ENCODE measurements around the gene INTS7.

INTS7 gene

GRCh38 chr1:212060632-212061472 lies 25.5 kb upstream of the INTS7 start:
- Histone ChIP-seq H3K18ac (ENCODE audit: low read length) (no peak overlapping the region), H2AK5ac (ENCODE audit: low read length) (no peak overlapping the region), H3K4ac (ENCODE audit: low read depth, low read length) (no peak overlapping the region), H4K12ac (ENCODE audit: low read depth, low read length) (no peak overlapping the region), H4K91ac (ENCODE audit: low read depth, low read length) (no peak overlapping the region), H3K4me1 (ENCODE audit: control insufficient read depth in 1 of 2, insufficient read depth in 2 of 2, low read length in 2 of 2) (no peaks in the 10 kb centered on the region), H3K14ac (ENCODE audit: low read length) (no peak overlapping the region), H3K36me3 (ENCODE audit: control insufficient read depth in 1 of 2, insufficient read depth in 2 of 2, low read length in 2 of 2) (peaks cover 3 to 6% of the 10 kb centered on the region in 2 experiments), H3K79me2 (ENCODE audit: control insufficient read depth, insufficient read depth, low read length, poor library complexity) (no peaks in the 10 kb centered on the region), H2BK12ac (ENCODE audit: low read length) (no peak overlapping the region), H3K27ac (ENCODE audit: low read depth, low read length) (no peak overlapping the region), H3K79me1 (ENCODE audit: low read length) (no peaks in the 10 kb centered on the region), H4K8ac (ENCODE audit: low read depth, low read length) (no peak overlapping the region), H3K4me3 (ENCODE audit: low read depth, low read length) (no peak overlapping the region), H2AFZ (ENCODE audit: insufficient read depth, low read length, poor library complexity) (no peak overlapping the region), H3K23ac (ENCODE audit: low read length) (no peak overlapping the region), H2BK5ac (ENCODE audit: low read depth, low read length, poor library complexity) (no peak overlapping the region), H3K4me2 (ENCODE audit: low read length) (no peak overlapping the region), H3K9ac (ENCODE audit: low read length) (no peak overlapping the region), H3K27me3 (ENCODE audit: insufficient read depth, low read length) (no peaks in the 10 kb centered on the region), H3K9me3 (ENCODE audit: insufficient read depth, low read depth, low read length) (peaks cover under 1% of the 10 kb centered on the region), H2BK120ac (ENCODE audit: insufficient read depth, low read length, poor library complexity) (no peak overlapping the region)
- DNase-seq = peak; percentile 8 to 67
- no CpG with 5 or more reads among the region's 6 CpGs for WGBS (ENCODE audit: extremely low coverage, insufficient coverage, insufficient read length)

- Histone ChIP-seq H2AFZ (ENCODE audit: insufficient read depth, low read length, poor library complexity) (no peak overlapping the region), H3K36me3 (ENCODE audit: control insufficient read depth in 1 of 2, insufficient read depth in 2 of 2, low read length in 2 of 2) (peaks cover 16 to 17% of the 10 kb centered on the region in 2 experiments), H3K4ac (ENCODE audit: low read depth, low read length) (no peak overlapping the region), H3K23ac (ENCODE audit: low read length) (no peak overlapping the region), H3K27ac (ENCODE audit: low read depth, low read length) (no peak overlapping the region), H3K18ac (ENCODE audit: low read length) (no peak overlapping the region), H3K27me3 (ENCODE audit: insufficient read depth, low read length) (no peaks in the 10 kb centered on the region), H3K9ac (ENCODE audit: low read length) (no peak overlapping the region), H3K9me3 (ENCODE audit: insufficient read depth, low read depth, low read length) (peaks cover 3% of the 10 kb centered on the region), H3K4me1 (ENCODE audit: control insufficient read depth in 1 of 2, insufficient read depth in 2 of 2, low read length in 2 of 2) (no peaks in the 10 kb centered on the region), H3K14ac (ENCODE audit: low read length) (no peak overlapping the region), H3K4me3 (ENCODE audit: low read depth, low read length) (no peak overlapping the region), H2AK5ac (ENCODE audit: low read length) (no peak overlapping the region), H3K79me2 (ENCODE audit: control insufficient read depth, insufficient read depth, low read length, poor library complexity) (no peaks in the 10 kb centered on the region), H2BK120ac (ENCODE audit: insufficient read depth, low read length, poor library complexity) (no peak overlapping the region), H2BK5ac (ENCODE audit: low read depth, low read length, poor library complexity) (no peak overlapping the region), H4K91ac (ENCODE audit: low read depth, low read length) (no peak overlapping the region), H4K12ac (ENCODE audit: low read depth, low read length) (no peak overlapping the region), H3K4me2 (ENCODE audit: low read length) (no peak overlapping the region), H4K8ac (ENCODE audit: low read depth, low read length) (no peak overlapping the region), H3K79me1 (ENCODE audit: low read length) (no peaks in the 10 kb centered on the region), H2BK12ac (ENCODE audit: low read length) (no peak overlapping the region)
- WGBS (ENCODE audit: extremely low coverage, insufficient coverage, insufficient read length) = no CpG with 5 or more reads among the region's 2 CpGs
- DNase-seq = no peak
Observed at GRCh38 chr1:212055333-212055732, 20.0 kb upstream of the INTS7 start.

- Histone ChIP-seq H3K14ac (ENCODE audit: low read length) (no peak overlapping the region), H2BK12ac (ENCODE audit: low read length) (no peak overlapping the region), H3K27ac (ENCODE audit: low read depth, low read length) (no peak overlapping the region), H3K79me1 (ENCODE audit: low read length) (no peaks in the 10 kb centered on the region), H2AK5ac (ENCODE audit: low read length) (no peak overlapping the region), H3K4ac (ENCODE audit: low read depth, low read length) (no peak overlapping the region), H4K8ac (ENCODE audit: low read depth, low read length) (no peak overlapping the region), H3K4me1 (ENCODE audit: control insufficient read depth in 1 of 2, insufficient read depth in 2 of 2, low read length in 2 of 2) (no peaks in the 10 kb centered on the region), H3K23ac (ENCODE audit: low read length) (no peak overlapping the region), H3K79me2 (ENCODE audit: control insufficient read depth, insufficient read depth, low read length, poor library complexity) (no peaks in the 10 kb centered on the region), H3K18ac (ENCODE audit: low read length) (no peak overlapping the region), H3K4me2 (ENCODE audit: low read length) (no peak overlapping the region), H4K91ac (ENCODE audit: low read depth, low read length) (no peak overlapping the region), H2BK5ac (ENCODE audit: low read depth, low read length, poor library complexity) (no peak overlapping the region), H3K36me3 (ENCODE audit: control insufficient read depth in 1 of 2, insufficient read depth in 2 of 2, low read length in 2 of 2) (peaks cover 16 to 17% of the 10 kb centered on the region in 2 experiments), H3K27me3 (ENCODE audit: insufficient read depth, low read length) (no peaks in the 10 kb centered on the region), H2AFZ (ENCODE audit: insufficient read depth, low read length, poor library complexity) (no peak overlapping the region), H3K4me3 (ENCODE audit: low read depth, low read length) (no peak overlapping the region), H2BK120ac (ENCODE audit: insufficient read depth, low read length, poor library complexity) (no peak overlapping the region), H3K9me3 (ENCODE audit: insufficient read depth, low read depth, low read length) (peaks cover 3% of the 10 kb centered on the region), H4K12ac (ENCODE audit: low read depth, low read length) (no peak overlapping the region), H3K9ac (ENCODE audit: low read length) (no peak overlapping the region)
- WGBS (ENCODE audit: extremely low coverage, insufficient coverage, insufficient read length) = no CpG with 5 or more reads among the region's 1 CpG
- DNase-seq = no peak
Observed at GRCh38 chr1:212053993-212054392, 18.6 kb upstream of the INTS7 start.

GRCh38 chr1:212045981-212046380 lies 10.6 kb upstream of the INTS7 start:
- Histone ChIP-seq H4K91ac (ENCODE audit: low read depth, low read length) (no peak overlapping the region), H3K36me3 (ENCODE audit: control insufficient read depth in 1 of 2, insufficient read depth in 2 of 2, low read length in 2 of 2) (peaks cover 5 to 9% of the 10 kb centered on the region in 2 experiments), H4K12ac (ENCODE audit: low read depth, low read length) (no peak overlapping the region), H3K27me3 (ENCODE audit: insufficient read depth, low read length) (no peaks in the 10 kb centered on the region), H3K9ac (ENCODE audit: low read length) (no peak overlapping the region), H3K4me3 (ENCODE audit: low read depth, low read length) (no peak overlapping the region), H3K27ac (ENCODE audit: low read depth, low read length) (no peak overlapping the region), H3K14ac (ENCODE audit: low read length) (no peak overlapping the region), H3K79me2 (ENCODE audit: control insufficient read depth, insufficient read depth, low read length, poor library complexity) (no peaks in the 10 kb centered on the region), H3K4me1 (ENCODE audit: control insufficient read depth in 1 of 2, insufficient read depth in 2 of 2, low read length in 2 of 2) (no peaks in the 10 kb centered on the region), H2BK5ac (ENCODE audit: low read depth, low read length, poor library complexity) (no peak overlapping the region), H3K4me2 (ENCODE audit: low read length) (no peak overlapping the region), H4K8ac (ENCODE audit: low read depth, low read length) (no peak overlapping the region), H2BK12ac (ENCODE audit: low read length) (no peak overlapping the region), H3K79me1 (ENCODE audit: low read length) (no peaks in the 10 kb centered on the region), H2BK120ac (ENCODE audit: insufficient read depth, low read length, poor library complexity) (no peak overlapping the region), H3K4ac (ENCODE audit: low read depth, low read length) (no peak overlapping the region), H3K23ac (ENCODE audit: low read length) (no peak overlapping the region), H2AK5ac (ENCODE audit: low read length) (no peak overlapping the region), H3K9me3 (ENCODE audit: insufficient read depth, low read depth, low read length) (no peaks in the 10 kb centered on the region), H3K18ac (ENCODE audit: low read length) (no peak overlapping the region), H2AFZ (ENCODE audit: insufficient read depth, low read length, poor library complexity) (no peak overlapping the region)
- WGBS (ENCODE audit: extremely low coverage, insufficient coverage, insufficient read length) = no CpG with 5 or more reads among the region's 2 CpGs
- peak; percentile 13 to 67 for DNase-seq

All from trophoblast cell (in vitro differentiated cells and primary cell).